AG04450 (cell line): ENCODE measurements around the gene PPP2R2B. TPM values are rescaled to one million over a fixed set of nuclear protein-coding genes. Genes with fewer than 3 reads are reported as not detected.

Experiments used
- CTCF ChIA-PET: fragments of 300-600, 350-600 bp; formaldehyde crosslinking; extraction: SDS; loops from one replicate; lab custom pipeline; 2022; ENCODE audit warnings: antibody characterized with exemption, inconsistent platforms; lab: Charles Lee
- POLR2A ChIA-PET: fragments of 350-600 bp; formaldehyde crosslinking; extraction: SDS; loops from one replicate; lab custom pipeline; 2021; ENCODE audit warnings: antibody characterized with exemption, inconsistent platforms; lab: Yijun Ruan, JAX
- DNase-seq: peaks from one replicate; pipeline ENCODE4 v3.0.0-alpha.2; 2011; ENCODE audit warnings: low read depth, low spot score
- H3K27ac ChIP-seq: one replicate; pipeline ENCODE4 v1.5.1; 2012; ENCODE audit warnings: low read depth, low read length, control low read depth
- H3K27me3 ChIP-seq: one replicate; pipeline ENCODE4 v1.6.0; 2012; ENCODE audit warnings: low read length; ENCODE audit not compliant: control insufficient read depth, insufficient read depth
- H3K4me3 ChIP-seq: 2 replicates; pipeline ENCODE4 v1.5.1; 2011; ENCODE audit warnings: mild to moderate bottlenecking, low read depth, low read length, control low read depth
- H3K9me3 ChIP-seq: 2 replicates; pipeline ENCODE4 v1.5.1; 2012; ENCODE audit warnings: low read length; ENCODE audit not compliant: control insufficient read depth, insufficient read depth
- polyA plus RNA-seq: library from polyadenylated mRNA; depleted of rRNA; stranded (reverse); fragments of >200 nt; gene quantifications from 2 replicates; pipeline ENCODE4 v1.2.3, GENCODE V29; 2011
- TF ChIP-seq, protein P1 (sequence below): IDR thresholded peaks from 2 replicates; pipeline ENCODE4 v1.5.1; 2011; ENCODE audit warnings: low read depth, low read length, control low read depth, inconsistent platforms

PPP2R2B gene
- polyA plus RNA-seq, 1 experiment = not detected

GRCh38 chr5:146690880-146691355, 187.6 kb downstream of the PPP2R2B start:
- ChIA-PET POLR2A (no interaction called here), CTCF (no interaction called here)
- TF ChIP-seq, protein P1, sequence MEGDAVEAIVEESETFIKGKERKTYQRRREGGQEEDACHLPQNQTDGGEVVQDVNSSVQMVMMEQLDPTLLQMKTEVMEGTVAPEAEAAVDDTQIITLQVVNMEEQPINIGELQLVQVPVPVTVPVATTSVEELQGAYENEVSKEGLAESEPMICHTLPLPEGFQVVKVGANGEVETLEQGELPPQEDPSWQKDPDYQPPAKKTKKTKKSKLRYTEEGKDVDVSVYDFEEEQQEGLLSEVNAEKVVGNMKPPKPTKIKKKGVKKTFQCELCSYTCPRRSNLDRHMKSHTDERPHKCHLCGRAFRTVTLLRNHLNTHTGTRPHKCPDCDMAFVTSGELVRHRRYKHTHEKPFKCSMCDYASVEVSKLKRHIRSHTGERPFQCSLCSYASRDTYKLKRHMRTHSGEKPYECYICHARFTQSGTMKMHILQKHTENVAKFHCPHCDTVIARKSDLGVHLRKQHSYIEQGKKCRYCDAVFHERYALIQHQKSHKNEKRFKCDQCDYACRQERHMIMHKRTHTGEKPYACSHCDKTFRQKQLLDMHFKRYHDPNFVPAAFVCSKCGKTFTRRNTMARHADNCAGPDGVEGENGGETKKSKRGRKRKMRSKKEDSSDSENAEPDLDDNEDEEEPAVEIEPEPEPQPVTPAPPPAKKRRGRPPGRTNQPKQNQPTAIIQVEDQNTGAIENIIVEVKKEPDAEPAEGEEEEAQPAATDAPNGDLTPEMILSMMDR = no peak
- no peaks in the 10 kb centered on the region for H3K27me3 ChIP-seq
- H3K27ac ChIP-seq = no peak overlapping the region
- DNase-seq = no peak
- no peak overlapping the region for H3K4me3 ChIP-seq
- H3K9me3 ChIP-seq = peaks cover 3% of the 10 kb centered on the region

DNA sequence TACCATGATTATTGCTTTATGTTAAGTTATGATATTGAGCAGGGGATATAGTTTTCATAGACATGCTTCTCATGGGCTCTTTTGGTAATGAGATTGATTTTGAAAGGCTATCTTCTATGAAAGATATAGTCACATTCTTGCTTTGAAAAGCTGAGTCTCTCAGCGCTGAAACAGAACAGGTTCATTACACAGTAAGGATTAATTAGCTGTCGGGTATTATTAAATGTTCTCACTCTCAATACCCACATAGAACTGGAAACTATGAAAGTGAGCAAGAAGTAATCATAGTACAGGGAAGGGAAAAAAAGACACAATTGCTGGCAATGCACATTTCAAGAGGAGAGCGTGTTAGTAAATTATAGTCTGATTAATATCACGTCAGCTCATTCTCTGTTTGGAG, 190.9 kb downstream of the PPP2R2B start:
- Histone ChIP-seq H3K27me3 (no peaks in the 10 kb centered on the region), H3K27ac (no peak overlapping the region), H3K9me3 (peaks cover 3% of the 10 kb centered on the region), H3K4me3 (no peak overlapping the region)
- TF ChIP-seq, protein P1 = no peak
- ChIA-PET CTCF (interaction anchor here (1.6 kb wide), 1 partner anchor 13 kb away, joined by 3 read pairs; no protein-coding TSS in a partner anchor), POLR2A (no interaction called here)
- no peak for DNase-seq

- Histone ChIP-seq H3K9me3 (no peaks in the 10 kb centered on the region; the same call in 1 of the 2 replicates), H3K4me3 (no peak overlapping the region), H3K27me3 (no peaks in the 10 kb centered on the region), H3K27ac (no peak overlapping the region)
- TF ChIP-seq, protein P1 = no peak
- no peak for DNase-seq
- CTCF ChIA-PET = no interaction called here
- POLR2A ChIA-PET = no interaction called here
Measured at GRCh38 chr5:146683861-146684260, 194.7 kb downstream of the PPP2R2B start.

- POLR2A ChIA-PET = no interaction called here
- H3K27ac ChIP-seq = no peak overlapping the region
- no peak overlapping the region for H3K4me3 ChIP-seq
- H3K27me3 ChIP-seq = no peaks in the 10 kb centered on the region
- DNase-seq = no peak
- TF ChIP-seq, protein P1 = no peak
- no peaks in the 10 kb centered on the region for H3K9me3 ChIP-seq
- CTCF ChIA-PET = no interaction called here
Measured at GRCh38 chr5:146682899-146683532, 195.5 kb downstream of the PPP2R2B start.

- DNase-seq = no peak
- no peak overlapping the region for H3K27ac ChIP-seq
- POLR2A ChIA-PET = no interaction called here
- TF ChIP-seq, protein P1 = no peak
- no peaks in the 10 kb centered on the region for H3K9me3 ChIP-seq
- CTCF ChIA-PET = no interaction called here
- no peak overlapping the region for H3K4me3 ChIP-seq
- no peaks in the 10 kb centered on the region for H3K27me3 ChIP-seq
Measured at GRCh38 chr5:146681585-146682105, 196.9 kb downstream of the PPP2R2B start.
